K562 (cell line): ENCODE data around the gene C1QTNF2. TPM values are rescaled to one million over a fixed set of nuclear protein-coding genes. Genes with fewer than 3 reads are reported as not detected.

Source experiments
- ATAC-seq: fragments of 200-7000 bp; cut with Tn5 transposase; 3 replicates; pipeline ENCODE4 v1.9.1; 2020; ENCODE audit warnings: moderate library complexity
- BruUV-seq: library from RNA; stranded (reverse); fragments of 400-500 nt; replicated peaks from 2 replicates; lab custom pipeline; 2021; lab: Mats Ljungman, UMichigan
- CTCF ChIA-PET: fragments of 300-600 bp; formaldehyde crosslinking; extraction: SDS; loops from one replicate; lab custom pipeline; 2021; ENCODE audit warnings: low intra/inter-chr PET ratio; lab: Yijun Ruan, JAX
- POLR2A ChIA-PET: fragments of 300-600, 350-650 bp; sonication (Branson Sonifier 250); formaldehyde crosslinking; extraction: SDS; loops from one replicate; lab custom pipeline; 2021; ENCODE audit warnings: antibody characterized with exemption, inconsistent platforms; lab: Yijun Ruan, JAX
- DNase-seq, 4 experiments: peaks; one replicate each; pipeline versions ENCODE4 v3.0.0 to v3.0.0-alpha.2; 2011 to 2018; ENCODE audit warnings: low spot score in 3 of 4, mixed read lengths in 3 of 4; ENCODE audit errors: extremely low read depth in 1 of 4
- FAIRE-seq: peaks from 2 replicates; lab custom pipeline; 2011; peaks lifted over from hg19 to GRCh38; lab: Jason Lieb, UNC
- H2AFZ ChIP-seq: 2 replicates; pipeline ENCODE4 v1.6.0; 2011; ENCODE audit warnings: low read depth, low read length, control low read depth, inconsistent platforms
- H3K27ac ChIP-seq: fragments of 200-600 bp; 3 replicates; pipeline ENCODE4 v1.8.0; 2011; ENCODE audit warnings: low read depth, mild to moderate bottlenecking, control low read depth, inconsistent platforms, low read length, moderate library complexity, mixed read lengths; ENCODE audit errors: extremely low read depth
- H3K27me3 ChIP-seq, 2 experiments: fragments of 300-600 bp in 1 of 2; 2 replicates in 1 of 2; 3 replicates in 1 of 2; pipeline versions ENCODE4 v1.6.0 to v1.8.0; 2011; ENCODE audit warnings: inconsistent platforms in 2 of 2, low read length in 2 of 2, mild to moderate bottlenecking in 1 of 2, mixed read lengths in 1 of 2, moderate library complexity in 1 of 2; ENCODE audit not compliant: control insufficient read depth in 2 of 2, insufficient read depth in 2 of 2
- H3K36me3 ChIP-seq: fragments of 300-600 bp; 3 replicates; pipeline ENCODE4 v1.8.0; 2011; ENCODE audit warnings: mild to moderate bottlenecking, low read length, inconsistent platforms; ENCODE audit not compliant: control insufficient read depth, insufficient read depth
- H3K4me1 ChIP-seq, 2 experiments: fragments of 200-600 bp in 1 of 2; replicated peaks in 1 of 2; 2 replicates in 1 of 2; 3 replicates in 1 of 2; pipeline versions ENCODE4 v1.5.1 to v1.8.0; 2011; ENCODE audit warnings: inconsistent platforms in 2 of 2, low read length in 2 of 2, mild to moderate bottlenecking in 1 of 2, mixed read lengths in 1 of 2, moderate library complexity in 1 of 2; ENCODE audit not compliant: control insufficient read depth in 2 of 2, insufficient read depth in 2 of 2
- H3K4me2 ChIP-seq: 2 replicates; pipeline ENCODE4 v1.6.1; 2011; ENCODE audit warnings: low read length, control low read depth, inconsistent platforms, mixed read lengths; ENCODE audit not compliant: insufficient read depth
- H3K4me3 ChIP-seq: fragments of 200-600 bp; sonication (generic), shearing (Covaris generic); 2 replicates; pipeline ENCODE4 v1.5.1; 2016; ENCODE audit warnings: control low read depth, inconsistent platforms
- H3K79me2 ChIP-seq: fragments of 200-600 bp; 3 replicates; pipeline ENCODE4 v1.8.0; 2011; ENCODE audit warnings: low read length, inconsistent platforms; ENCODE audit not compliant: control insufficient read depth, insufficient read depth
- H3K9ac ChIP-seq, 2 experiments: 2 replicates each; pipeline versions ENCODE4 v1.6.0 to v1.6.1; 2011; ENCODE audit warnings: low read depth in 2 of 2, low read length in 2 of 2, control low read depth in 1 of 2, inconsistent platforms in 1 of 2, mild to moderate bottlenecking in 1 of 2, mixed read lengths in 1 of 2; ENCODE audit not compliant: insufficient read depth in 1 of 2
- H3K9me1 ChIP-seq: one replicate; pipeline ENCODE4 v1.6.0; 2011; ENCODE audit warnings: inconsistent platforms, mild to moderate bottlenecking, low read length, moderate library complexity; ENCODE audit not compliant: control insufficient read depth, insufficient read depth
- H3K9me3 ChIP-seq: replicated peaks from 2 replicates; pipeline ENCODE4 v1.5.1; 2011; ENCODE audit warnings: low read depth, low read length, inconsistent platforms; ENCODE audit not compliant: control insufficient read depth, insufficient read depth
- H4K20me1 ChIP-seq: replicated peaks from 2 replicates; pipeline ENCODE4 v1.6.1; 2011; ENCODE audit warnings: low read length, inconsistent platforms, mixed read lengths; ENCODE audit not compliant: control insufficient read depth, insufficient read depth
- CBFA2T3 ChIP-seq: fragments of 450-650 bp; IDR thresholded peaks from 2 replicates; pipeline ENCODE4 v1.6.1; 2017
- ERF ChIP-seq: fragments of 450-650 bp; formaldehyde crosslinking; IDR thresholded peaks from 2 replicates; pipeline ENCODE4 v1.4.0; 2020; ENCODE audit warnings: mild to moderate bottlenecking, mixed read lengths
- FOSL1 ChIP-seq: fragments of 200-800 bp; sonication (Bioruptor generic); conservative IDR thresholded peaks from 2 replicates; pipeline ENCODE4 v1.6.1; 2016; ENCODE audit warnings: missing genetic modification characterization, missing compliant biosample characterization
- MGA ChIP-seq: fragments of 450-650 bp; IDR thresholded peaks from 2 replicates; pipeline ENCODE4 v1.6.1; 2016; ENCODE audit warnings: mild to moderate bottlenecking, moderate library complexity
- NBN ChIP-seq: fragments of 450-650 bp; IDR thresholded peaks from 2 replicates; pipeline ENCODE4 v1.6.1; 2016; ENCODE audit warnings: low read depth, mild to moderate bottlenecking
- PTTG1 ChIP-seq: fragments of 450-650 bp; IDR thresholded peaks from 2 replicates; pipeline ENCODE4 v1.6.1; 2016; ENCODE audit warnings: low read depth, mild to moderate bottlenecking, missing genetic modification characterization, missing compliant biosample characterization
- ZNF282 ChIP-seq: sonication (generic); formaldehyde crosslinking; IDR thresholded peaks from 2 replicates; pipeline ENCODE4 v1.8.1; 2023; ENCODE audit warnings: missing genetic modification reagents
- ZZZ3 ChIP-seq: fragments of 450-650 bp; IDR thresholded peaks from 2 replicates; pipeline ENCODE4 v1.6.1; 2016; ENCODE audit warnings: antibody characterized with exemption, mild to moderate bottlenecking, moderate library complexity
- WGBS: fragments of 100-300 bp; shearing (Covaris generic); methylation state at CpG from one replicate; pipeline ENCODE4 v1.1.6; 2016; ENCODE audit warnings: low coverage, mixed read lengths; ENCODE audit not compliant: insufficient coverage; ENCODE audit errors: missing lambda C conversion rate; 5-methylcytosine and 5-hydroxymethylcytosine counted together
- in situ Hi-C: fragments of 300-500 bp; cut with MboI; formaldehyde crosslinking; loops from 4 replicates; pipeline ENCODE4 v1.15.0; 2018; ENCODE audit warnings: inconsistent platforms, mixed read lengths
- intact Hi-C: fragments of 100-400 bp; cut with micrococcal nuclease; formaldehyde crosslinking; loops from 2 replicates; pipeline ENCODE4 v1.14.2; 2022
- polyA plus RNA-seq, 8 experiments: library from polyadenylated mRNA; depleted of rRNA in 4 of 8; stranded (reverse) in 5 of 8; unstranded in 3 of 8; fragments of >200 nt; fragmentation: Nextera tagmentation in 2 of 8; fragmentation: Illumina TruSeq in 1 of 8; extraction: Ambion mirVana in 2 of 8; extraction: Trizol in 1 of 8; gene quantifications; 2 replicates each; pipeline versions ENCODE4 v1.2.1 to v1.2.3, GENCODE V29; 2011 to 2014; ENCODE audit warnings: inconsistent platforms in 1 of 8, missing spikeins in 1 of 8
- total RNA-seq, 7 experiments: library from RNA; depleted of rRNA in 6 of 7; stranded (reverse); fragments of >200 nt in 6 of 7; fragmentation: Illumina TruSeq in 2 of 7; extraction: Trizol in 2 of 7; gene quantifications; 2 replicates each; pipeline versions ENCODE4 v1.2.1 to v1.2.3, GENCODE V29; 2011 to 2021; ENCODE audit warnings: low replicate concordance in 1 of 7

C1QTNF2 gene
- total and polyA plus RNA-seq, 9 of the 15 experiments (the other 6 are each of a cell fraction or from before 2014, with no cell fraction given), result not detected

DNA sequence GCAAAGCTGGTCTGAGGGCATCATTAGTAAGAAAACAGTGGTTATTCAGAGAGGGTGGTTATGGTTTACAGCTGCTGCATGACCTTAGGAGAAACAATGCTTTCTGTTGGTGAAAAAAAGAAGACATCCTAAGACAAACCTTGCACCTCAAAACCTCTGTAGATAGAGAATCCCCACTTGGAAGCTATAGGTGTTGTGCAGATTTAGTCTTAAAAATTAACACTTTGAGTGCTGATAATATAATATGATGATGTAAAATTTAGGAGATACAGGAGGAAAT lies 49.8 kb upstream of the C1QTNF2 start (continued):
- no peak for TF ChIP-seq FOSL1 (tag)
- TF ChIP-seq, all 486 proteins: peak for 0

DNA sequence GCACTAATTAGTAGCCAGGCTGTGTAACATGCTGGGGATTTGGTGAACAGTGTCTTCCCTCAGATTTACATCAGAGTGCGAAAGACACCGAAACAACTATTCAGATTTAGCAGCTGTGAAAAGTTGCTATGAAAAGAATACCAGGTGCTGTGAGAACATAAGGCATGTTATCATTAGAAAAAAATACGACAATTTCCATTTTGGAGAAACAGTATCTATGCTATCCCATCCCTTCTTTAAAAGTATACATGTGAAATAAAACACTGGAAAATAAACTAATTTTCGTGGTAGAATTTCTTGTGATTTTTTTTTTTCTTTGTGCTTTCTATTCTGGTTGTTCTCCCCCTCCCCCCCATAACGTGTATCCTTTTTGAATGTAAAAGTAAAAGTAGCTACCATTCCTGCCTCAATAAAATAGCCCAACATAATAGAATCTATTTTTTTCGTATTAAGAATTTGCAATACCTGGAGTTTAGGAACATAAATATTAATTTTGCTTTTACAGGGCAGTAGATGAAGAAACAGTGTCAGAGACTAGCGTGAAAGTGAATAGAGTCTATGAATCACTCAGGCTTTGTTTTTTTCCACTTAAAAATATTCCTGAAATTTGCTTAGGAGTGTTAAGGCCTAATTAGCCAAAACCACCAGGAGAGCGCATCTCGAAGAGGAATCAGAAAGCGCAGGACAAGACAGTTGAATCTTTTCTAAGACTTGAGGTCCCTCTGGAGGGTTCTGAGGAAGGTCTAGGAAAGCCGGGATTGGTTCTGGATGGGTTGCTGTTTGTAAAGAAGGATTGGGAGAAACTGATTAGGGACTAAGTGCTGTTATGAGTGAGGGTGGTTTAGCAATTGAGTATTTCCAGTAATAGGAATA lies 49.3 kb upstream of the C1QTNF2 start:
- Histone ChIP-seq H2AFZ (peak overlapping the region; percentile 80), H3K4me3 (peak overlapping the region; percentile 84), H3K36me3 (peaks cover 36% of the 10 kb centered on the region), H3K9me1 (no peaks in the 10 kb centered on the region), H3K79me2 (peaks cover 60% of the 10 kb centered on the region), H3K27me3 (no peaks in the 10 kb centered on the region), H4K20me1 (no peaks in the 10 kb centered on the region), H3K27ac (peak overlapping the region; percentile 93), H3K9me3 (no peaks in the 10 kb centered on the region), H3K4me1 (peaks cover 4 to 20% of the 10 kb centered on the region in 2 experiments; a peak in 4 of 5 replicates), H3K9ac (peak overlapping the region in 1 of 2 experiments; percentile 92; a peak in 3 of 4 replicates), H3K4me2 (peak overlapping the region; percentile 80)
- intact Hi-C loops (no loop called here), in situ Hi-C loops (no loop called here)
- 16% methylated on average over 11 of the region's 11 CpGs for WGBS
- FAIRE-seq (peak; percentile 19), ATAC-seq (peak; percentile 8), DNase-seq (peak in 2 of 4 experiments; percentile 15 to 26)
- BruUV-seq, result no TSS peak
- ChIA-PET CTCF (interaction anchor here (0.7 kb wide), 1 partner anchor 543 kb away, joined by 5 read pairs; no protein-coding TSS in a partner anchor), POLR2A (interaction anchor here (0.7 to 1.9 kb wide), 8 partner anchors 9 to 270 kb away, joined by 3 to 9 read pairs (median 4); partner anchors contain the start of gene FAM200C)
- TF ChIP-seq NBN (0 out of 2 replicates have a peak, but pooled peaks have one; percentile 8), CBFA2T3 (0 out of 2 replicates have a peak, but pooled peaks have one; percentile 2), ZZZ3 (no peak), MGA (0 out of 2 replicates have a peak, but pooled peaks have one; percentile 17), ERF (CRISPR knock-in tag) (no peak), ZNF282 (CRISPR knock-in tag) (no peak), PTTG1 (tag) (no peak)
